H9 (cell line): ENCODE data around the gene NOS3. TPM values are rescaled to one million over a fixed set of nuclear protein-coding genes. Genes with fewer than 3 reads are reported as not detected.

Experiments
- DNase-seq: peaks from one replicate; pipeline ENCODE4 v3.0.0-alpha.2; 2017
- H2AFZ ChIP-seq: one replicate; pipeline ENCODE4 v1.6.1; 2013; ENCODE audit warnings: mild to moderate bottlenecking, low read length, control low read depth, moderate library complexity
- H2AK5ac ChIP-seq: 2 replicates; pipeline ENCODE4 v1.6.1; 2013; ENCODE audit warnings: low read length, control low read depth, mixed read lengths; ENCODE audit not compliant: insufficient read length
- H2BK120ac ChIP-seq: one replicate; pipeline ENCODE4 v1.6.1; 2013; ENCODE audit warnings: low read depth, mild to moderate bottlenecking, low read length, control low read depth, inconsistent platforms; ENCODE audit not compliant: poor library complexity, severe bottlenecking
- H2BK12ac ChIP-seq: 2 replicates; pipeline ENCODE4 v1.6.1; 2013; ENCODE audit warnings: low read length, control low read depth, mixed read lengths, low read depth; ENCODE audit not compliant: insufficient read length
- H2BK15ac ChIP-seq: 2 replicates; pipeline ENCODE4 v1.6.1; 2013; ENCODE audit warnings: low read depth, low read length, control low read depth
- H2BK20ac ChIP-seq: one replicate; pipeline ENCODE4 v1.6.1; 2013; ENCODE audit warnings: low read depth, mild to moderate bottlenecking, low read length, control low read depth, inconsistent platforms; ENCODE audit not compliant: poor library complexity, severe bottlenecking
- H2BK5ac ChIP-seq: 2 replicates; pipeline ENCODE4 v1.6.1; 2013; ENCODE audit warnings: low read length, control low read depth, mixed read lengths; ENCODE audit not compliant: insufficient read length
- H3K14ac ChIP-seq: 2 replicates; pipeline ENCODE4 v1.6.1; 2013; ENCODE audit warnings: low read length, control low read depth; ENCODE audit not compliant: insufficient read depth
- H3K18ac ChIP-seq: 2 replicates; pipeline ENCODE4 v1.6.1; 2013; ENCODE audit warnings: low read depth, mild to moderate bottlenecking, mixed read lengths, low read length, control low read depth; ENCODE audit not compliant: insufficient read length
- H3K23ac ChIP-seq: 2 replicates; pipeline ENCODE4 v1.6.1; 2013; ENCODE audit warnings: low read length, control low read depth, mixed read lengths, low read depth; ENCODE audit not compliant: insufficient read length
- H3K23me2 ChIP-seq: 2 replicates; pipeline ENCODE4 v1.6.1; 2013; ENCODE audit warnings: low read depth, mild to moderate bottlenecking, mixed read lengths, low read length, control low read depth; ENCODE audit not compliant: insufficient read length, poor library complexity, severe bottlenecking
- H3K27ac ChIP-seq: 2 replicates; pipeline ENCODE4 v1.5.1; 2013; ENCODE audit warnings: low read length, control low read depth, mixed read lengths, low read depth; ENCODE audit not compliant: insufficient read length
- H3K27me3 ChIP-seq: 2 replicates; pipeline ENCODE4 v1.6.1; 2013; ENCODE audit warnings: low read length, control low read depth, inconsistent platforms; ENCODE audit not compliant: insufficient read depth
- H3K4ac ChIP-seq: 2 replicates; pipeline ENCODE4 v1.6.1; 2013; ENCODE audit warnings: low read depth, mild to moderate bottlenecking, control low read depth, inconsistent platforms, low read length, moderate library complexity
- H3K4me1 ChIP-seq: 2 replicates; pipeline ENCODE4 v1.6.1; 2013; ENCODE audit warnings: low read length, control low read depth, inconsistent platforms; ENCODE audit not compliant: insufficient read depth
- H3K4me2 ChIP-seq: 2 replicates; pipeline ENCODE4 v1.6.1; 2013; ENCODE audit warnings: low read length, control low read depth, mixed read lengths; ENCODE audit not compliant: insufficient read length, insufficient read depth
- H3K56ac ChIP-seq: 2 replicates; pipeline ENCODE4 v1.6.1; 2013; ENCODE audit warnings: low read depth, mild to moderate bottlenecking, mixed read lengths, low read length, control low read depth; ENCODE audit not compliant: insufficient read length
- H3K79me1 ChIP-seq: 2 replicates; pipeline ENCODE4 v1.6.1; 2013; ENCODE audit warnings: low read depth, mild to moderate bottlenecking, moderate library complexity, low read length, control low read depth, inconsistent platforms; ENCODE audit not compliant: insufficient read depth, poor library complexity, severe bottlenecking
- H3K79me2 ChIP-seq: 2 replicates; pipeline ENCODE4 v1.6.1; 2013; ENCODE audit warnings: low read length, control low read depth, inconsistent platforms; ENCODE audit not compliant: insufficient read depth
- H3K9ac ChIP-seq: 2 replicates; pipeline ENCODE4 v1.6.1; 2013; ENCODE audit warnings: low read length, control low read depth, mixed read lengths; ENCODE audit not compliant: insufficient read length; ENCODE audit errors: extremely low read depth
- H3K9me3 ChIP-seq: one replicate; pipeline ENCODE4 v1.6.1; 2013; ENCODE audit warnings: low read depth, low read length, inconsistent platforms; ENCODE audit not compliant: control insufficient read depth
- H3T11ph ChIP-seq: one replicate; pipeline ENCODE4 v1.6.1; 2013; ENCODE audit warnings: mild to moderate bottlenecking, low read length, control low read depth, inconsistent platforms
- H4K20me1 ChIP-seq: one replicate; pipeline ENCODE4 v1.6.1; 2013; ENCODE audit not compliant: control insufficient read depth, insufficient read length, insufficient read depth
- H4K5ac ChIP-seq: 2 replicates; pipeline ENCODE4 v1.6.1; 2013; ENCODE audit warnings: low read depth, mild to moderate bottlenecking, mixed read lengths, low read length, control low read depth; ENCODE audit not compliant: insufficient read length
- H4K8ac ChIP-seq: replicated peaks from 2 replicates; pipeline ENCODE4 v1.6.1; 2013; ENCODE audit warnings: low read length, control low read depth, mixed read lengths, low read depth; ENCODE audit not compliant: insufficient read length
- H4K91ac ChIP-seq: 2 replicates; pipeline ENCODE4 v1.6.1; 2013; ENCODE audit warnings: low read depth, mild to moderate bottlenecking, moderate library complexity, mixed read lengths, low read length, control low read depth; ENCODE audit not compliant: insufficient read length
- H3K27ac Mint-ChIP-seq, 3 experiments: 2 replicates in 2 of 3; 3 replicates in 1 of 3; pipeline ENCODE4 v1.8.0; 2020 to 2021; ENCODE audit warnings: mixed read lengths in 3 of 3, mild to moderate bottlenecking in 1 of 3, moderate library complexity in 1 of 3
- H3K27me3 Mint-ChIP-seq: 2 replicates; pipeline ENCODE4 v1.8.0; 2021; ENCODE audit warnings: low read depth, mild to moderate bottlenecking, moderate library complexity, mixed read lengths
- H3K36me3 Mint-ChIP-seq, 3 experiments: 2 replicates in 2 of 3; 3 replicates in 1 of 3; pipeline ENCODE4 v1.8.0; 2020 to 2021; ENCODE audit warnings: low read depth in 3 of 3, mixed read lengths in 3 of 3; ENCODE audit not compliant: insufficient read depth in 1 of 3
- H3K4me1 Mint-ChIP-seq, 2 experiments: 2 replicates each; pipeline ENCODE4 v1.8.0; 2020; ENCODE audit warnings: mixed read lengths in 2 of 2
- H3K4me3 Mint-ChIP-seq, 2 experiments: 2 replicates in 1 of 2; 3 replicates in 1 of 2; pipeline ENCODE4 v1.8.0; 2020 to 2021; ENCODE audit warnings: mild to moderate bottlenecking in 2 of 2, mixed read lengths in 2 of 2, moderate library complexity in 1 of 2
- H3K9me3 Mint-ChIP-seq, 2 experiments: 2 replicates in 1 of 2; 3 replicates in 1 of 2; pipeline ENCODE4 v1.8.0; 2020; ENCODE audit warnings: mild to moderate bottlenecking in 2 of 2, mixed read lengths in 2 of 2, moderate library complexity in 1 of 2
- WGBS: extraction: QIAGEN DNeasy Blood & Tissue Kit; methylation state at CpG from one replicate; pipeline ENCODE4 v1.1.7; 2013; ENCODE audit warnings: missing lambda C conversion rate, low lambda C conversion rate, mixed read lengths; ENCODE audit not compliant: insufficient read length; ENCODE audit errors: extremely low coverage; 5-methylcytosine and 5-hydroxymethylcytosine counted together
- total RNA-seq: library from RNA; stranded (reverse); gene quantifications from 2 replicates; pipeline ENCODE4 v1.2.1, GENCODE V29; 2021
- TF ChIP-seq, protein P1 (sequence below): fragments of 200-600 bp; sonication (generic); conservative IDR thresholded peaks from 3 replicates; pipeline ENCODE4 v1.8.0; 2021; ENCODE audit warnings: antibody characterized with exemption, mild to moderate bottlenecking

The NOS3 gene
- total RNA-seq, 1 experiment from 2014 or later: 4.5 TPM

DNA sequence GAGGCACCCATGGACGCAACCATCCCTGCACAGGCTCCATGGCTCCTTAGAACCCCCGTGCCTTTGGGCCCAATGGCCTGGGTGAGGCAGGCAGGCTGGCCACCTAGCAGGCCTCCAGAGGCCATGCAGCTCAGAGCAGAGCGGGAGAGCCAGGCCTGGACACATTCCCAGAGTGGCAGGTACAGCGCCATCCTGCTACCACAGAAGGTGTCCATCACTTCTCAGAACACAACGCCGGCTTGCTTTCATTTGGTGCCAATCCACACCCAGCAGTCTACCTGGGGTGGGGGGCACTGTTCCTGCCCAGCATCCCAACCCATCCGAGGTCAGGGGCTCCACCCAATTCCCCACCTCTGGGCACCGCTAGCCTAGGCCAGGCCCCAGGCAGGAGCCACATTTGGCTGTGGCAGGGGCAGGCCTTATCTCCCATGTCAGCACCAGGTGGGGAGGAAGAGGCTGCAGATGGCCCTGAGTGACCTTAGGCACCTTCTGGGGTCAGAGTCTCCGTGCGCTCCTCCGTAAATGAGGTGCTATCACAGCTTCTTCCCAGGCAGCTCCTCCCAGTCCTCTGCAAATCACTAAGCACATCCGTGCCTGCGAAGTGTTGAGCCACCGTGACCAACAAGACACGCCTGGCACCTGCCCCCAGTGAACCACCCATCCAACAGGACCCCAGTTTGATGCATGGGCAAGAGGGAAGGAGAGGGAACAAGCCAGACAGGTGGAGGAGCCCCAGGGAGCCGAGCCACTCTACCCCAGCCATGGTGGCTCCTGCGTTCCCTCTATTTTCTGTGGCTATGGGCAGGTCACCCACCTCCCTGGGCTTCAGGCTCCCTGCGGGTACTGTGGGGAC lies 26.9 kb upstream of the NOS3 start:
- Histone ChIP-seq H3K23ac (no peak overlapping the region), H3K27ac (no peak overlapping the region), H3K18ac (no peak overlapping the region), H3T11ph (no peak overlapping the region), H4K91ac (no peak overlapping the region), H2BK5ac (no peak overlapping the region), H3K9ac (no peak overlapping the region), H3K14ac (no peak overlapping the region; the same call in 1 of the 2 replicates), H3K4me2 (no peak overlapping the region), H3K79me2 (no peaks in the 10 kb centered on the region), H3K4ac (no peak overlapping the region), H4K8ac (no peak overlapping the region), H2AFZ (no peak overlapping the region), H2BK15ac (no peak overlapping the region), H3K56ac (no peak overlapping the region), H4K20me1 (no peaks in the 10 kb centered on the region), H3K4me1 (no peaks in the 10 kb centered on the region), H3K79me1 (no peaks in the 10 kb centered on the region), H3K9me3 (no peaks in the 10 kb centered on the region), H2BK20ac (no peak overlapping the region), H3K23me2 (no peaks in the 10 kb centered on the region), H4K5ac (no peak overlapping the region), H2BK12ac (no peak overlapping the region), H2AK5ac (no peak overlapping the region), H3K27me3 (no peaks in the 10 kb centered on the region), H2BK120ac (no peak overlapping the region)
- WGBS: no CpG with 5 or more reads among the region's 18 CpGs
- Mint-ChIP-seq H3K27me3 (peaks cover 7% of the 10 kb centered on the region), H3K36me3 (no peaks in the 10 kb centered on the region), H3K4me1 (peaks cover 16 to 31% of the 10 kb centered on the region in 2 experiments), H3K9me3 (no peaks in the 10 kb centered on the region), H3K27ac (no peak overlapping the region), H3K4me3 (no peak overlapping the region)
- TF ChIP-seq, protein P1, sequence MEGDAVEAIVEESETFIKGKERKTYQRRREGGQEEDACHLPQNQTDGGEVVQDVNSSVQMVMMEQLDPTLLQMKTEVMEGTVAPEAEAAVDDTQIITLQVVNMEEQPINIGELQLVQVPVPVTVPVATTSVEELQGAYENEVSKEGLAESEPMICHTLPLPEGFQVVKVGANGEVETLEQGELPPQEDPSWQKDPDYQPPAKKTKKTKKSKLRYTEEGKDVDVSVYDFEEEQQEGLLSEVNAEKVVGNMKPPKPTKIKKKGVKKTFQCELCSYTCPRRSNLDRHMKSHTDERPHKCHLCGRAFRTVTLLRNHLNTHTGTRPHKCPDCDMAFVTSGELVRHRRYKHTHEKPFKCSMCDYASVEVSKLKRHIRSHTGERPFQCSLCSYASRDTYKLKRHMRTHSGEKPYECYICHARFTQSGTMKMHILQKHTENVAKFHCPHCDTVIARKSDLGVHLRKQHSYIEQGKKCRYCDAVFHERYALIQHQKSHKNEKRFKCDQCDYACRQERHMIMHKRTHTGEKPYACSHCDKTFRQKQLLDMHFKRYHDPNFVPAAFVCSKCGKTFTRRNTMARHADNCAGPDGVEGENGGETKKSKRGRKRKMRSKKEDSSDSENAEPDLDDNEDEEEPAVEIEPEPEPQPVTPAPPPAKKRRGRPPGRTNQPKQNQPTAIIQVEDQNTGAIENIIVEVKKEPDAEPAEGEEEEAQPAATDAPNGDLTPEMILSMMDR: no peak
- no peak for DNase-seq
